Measurements from ENCODE around the gene DENND6B. TPM values are rescaled to one million over a fixed set of nuclear protein-coding genes. Genes with fewer than 3 reads are reported as not detected.

The DENND6B gene
- total and polyA plus RNA-seq, 2 of the 13 experiments (the other 11 are each of a cell fraction or from before 2014, with no cell fraction given), result 0.95 to 3.8 TPM

GRCh38 chr22:50303848-50304527 lies 22.8 kb downstream of the DENND6B start (continued):
- TF ChIP-seq ZNF790 (CRISPR knock-in tag; IDR thresholded peaks at IDR 0.05; ENCODE audit: borderline replicate concordance), result no peak
- TF ChIP-seq, protein P1, sequence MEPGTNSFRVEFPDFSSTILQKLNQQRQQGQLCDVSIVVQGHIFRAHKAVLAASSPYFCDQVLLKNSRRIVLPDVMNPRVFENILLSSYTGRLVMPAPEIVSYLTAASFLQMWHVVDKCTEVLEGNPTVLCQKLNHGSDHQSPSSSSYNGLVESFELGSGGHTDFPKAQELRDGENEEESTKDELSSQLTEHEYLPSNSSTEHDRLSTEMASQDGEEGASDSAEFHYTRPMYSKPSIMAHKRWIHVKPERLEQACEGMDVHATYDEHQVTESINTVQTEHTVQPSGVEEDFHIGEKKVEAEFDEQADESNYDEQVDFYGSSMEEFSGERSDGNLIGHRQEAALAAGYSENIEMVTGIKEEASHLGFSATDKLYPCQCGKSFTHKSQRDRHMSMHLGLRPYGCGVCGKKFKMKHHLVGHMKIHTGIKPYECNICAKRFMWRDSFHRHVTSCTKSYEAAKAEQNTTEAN (CRISPR knock-in tag; conservative IDR thresholded peaks at IDR 0.05), result no peak
- TF ChIP-seq ZNF614 (CRISPR knock-in tag; IDR thresholded peaks at IDR 0.05; ENCODE audit: borderline replicate concordance), result no peak
- TF ChIP-seq ADNP (CRISPR knock-in tag; IDR thresholded peaks at IDR 0.05), result no peak
- no peak for TF ChIP-seq PHF5A (CRISPR knock-in tag; IDR thresholded peaks at IDR 0.05; ENCODE audit: low read depth, unreplicated experiment)

DNA sequence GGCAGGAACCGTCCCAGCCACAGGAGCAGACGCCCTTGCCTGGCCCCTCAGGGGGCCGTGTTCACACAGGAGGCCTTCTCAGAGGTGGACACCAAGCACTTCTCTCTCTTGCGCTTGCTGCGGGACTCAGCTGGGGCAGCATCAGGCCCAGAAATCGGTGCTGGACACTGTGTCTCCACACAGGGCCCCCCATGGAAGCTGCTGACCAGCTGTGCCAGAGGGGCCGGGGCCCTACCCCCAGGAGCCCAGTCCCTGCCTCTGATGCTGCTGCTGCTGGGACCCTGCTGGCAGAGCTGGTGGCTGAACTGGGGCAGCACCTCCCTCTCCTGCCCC lies 23.3 kb downstream of the DENND6B start:
- Histone ChIP-seq H3K9me3 (ENCODE audit: low read length) (no peaks in the 10 kb centered on the region), H3K4me1 (ENCODE audit: insufficient read depth, low read length) (peaks cover 68% of the 10 kb centered on the region), H3K4me2 (ENCODE audit: low read depth, low read length) (peak overlapping the region; percentile 53), H3K27me3 (ENCODE audit: control insufficient read depth in 1 of 2, insufficient read depth in 2 of 2, low read length in 2 of 2) (no peaks in the 10 kb centered on the region), H3K79me2 (ENCODE audit: insufficient read depth, low read length) (peaks cover 66% of the 10 kb centered on the region), H2AFZ (ENCODE audit: low read length) (no peak overlapping the region), H3K27ac (ENCODE audit: extremely low read length, insufficient read depth, low read length) (peak overlapping the region; percentile 33), H3K9ac (ENCODE audit: insufficient read depth, low read depth, low read length) (peak overlapping the region; percentile 33; the same call in 1 of the 2 replicates), H3K4me3 (replicated peaks in 1 of 3; ENCODE audit: insufficient read depth in 1 of 3, low read depth in 2 of 3, low read length in 3 of 3) (peak overlapping the region in 1 of 3 experiments; percentile 37; a peak in 1 of 6 replicates), H3K36me3 (replicated peaks in 1 of 2; ENCODE audit: control insufficient read depth in 1 of 2, insufficient read depth in 2 of 2, low read length in 2 of 2) (peaks cover 0 to 2% of the 10 kb centered on the region in 2 experiments; a peak in 1 of 5 replicates), H4K20me1 (ENCODE audit: insufficient read depth, low read length) (peaks cover 4% of the 10 kb centered on the region; the same call in 1 of the 2 replicates)
- in situ Hi-C loops (cut with HindIII; ENCODE audit: extremely low pct_ligation_motif_present, low pct_unique_long_range_greater_than_20kb), result no loop called here
- DNase-seq (ENCODE audit: low spot score) (no peak), FAIRE-seq (no peak), ATAC-seq (no peak)
- WGBS (ENCODE audit: low lambda C conversion rate), result 87% methylated on average over 3 of the region's 7 CpGs
- intact Hi-C loops (cut with micrococcal nuclease; ENCODE audit: unreplicated experiment), result no loop called here
- ChIA-PET POLR2A (interaction anchor here (1.4 to 6.7 kb wide), 2 partner anchors 10 to 52 kb away, joined by 3 to 126 read pairs; partner anchors contain the start of gene HDAC10), CTCF (ENCODE audit: low intra/inter-chr PET ratio, low total read pairs) (no interaction called here)
- BruUV-seq (replicated peaks), result no TSS peak
- TF ChIP-seq SIN3B (IDR thresholded peaks at IDR 0.05; ENCODE audit: low read length) (no peak), FOXC1 (CRISPR knock-in tag; IDR thresholded peaks at IDR 0.05; ENCODE audit: borderline replicate concordance) (no peak), KDM4B (CRISPR knock-in tag; IDR thresholded peaks at IDR 0.05) (no peak), AGO2 (optimal IDR thresholded peaks at IDR 0.05; ENCODE audit: low read depth, low read length) (peak; percentile 48), RBFOX2 (IDR thresholded peaks at IDR 0.05; ENCODE audit: low read depth, low read length) (peak; percentile 28; the same call in 1 of the 2 replicates), SNAPC5 (CRISPR knock-in tag; IDR thresholded peaks at IDR 0.05; ENCODE audit: borderline replicate concordance) (no peak), MXI1 (IDR thresholded peaks at IDR 0.05; ENCODE audit: borderline replicate concordance, low read depth, low read length) (no peak)
- TF ChIP-seq, protein P2, sequence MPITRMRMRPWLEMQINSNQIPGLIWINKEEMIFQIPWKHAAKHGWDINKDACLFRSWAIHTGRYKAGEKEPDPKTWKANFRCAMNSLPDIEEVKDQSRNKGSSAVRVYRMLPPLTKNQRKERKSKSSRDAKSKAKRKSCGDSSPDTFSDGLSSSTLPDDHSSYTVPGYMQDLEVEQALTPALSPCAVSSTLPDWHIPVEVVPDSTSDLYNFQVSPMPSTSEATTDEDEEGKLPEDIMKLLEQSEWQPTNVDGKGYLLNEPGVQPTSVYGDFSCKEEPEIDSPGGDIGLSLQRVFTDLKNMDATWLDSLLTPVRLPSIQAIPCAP (CRISPR knock-in tag; IDR thresholded peaks at IDR 0.05; ENCODE audit: low read depth), result no peak
- TF ChIP-seq, protein P3, sequence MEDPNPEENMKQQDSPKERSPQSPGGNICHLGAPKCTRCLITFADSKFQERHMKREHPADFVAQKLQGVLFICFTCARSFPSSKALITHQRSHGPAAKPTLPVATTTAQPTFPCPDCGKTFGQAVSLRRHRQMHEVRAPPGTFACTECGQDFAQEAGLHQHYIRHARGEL (CRISPR knock-in tag; IDR thresholded peaks at IDR 0.05), result no peak

All from HepG2 (cell line).